CD14-positive monocyte (primary cell): ENCODE results near the gene SCAMP5. TPM values are rescaled to one million over a fixed set of nuclear protein-coding genes. Genes with fewer than 3 reads are reported as not detected.

Experiments
- DNase-seq, 3 donors: peaks; one replicate each; pipeline ENCODE4 v3.0.0-alpha.2; 2011 to 2022
- H2AFZ ChIP-seq: 2 replicates; pipeline ENCODE4 v1.6.0; 2012; ENCODE audit warnings: mild to moderate bottlenecking, low read depth, low read length, inconsistent platforms; ENCODE audit not compliant: insufficient read depth, poor library complexity, severe bottlenecking
- H3K27ac ChIP-seq, 2 donors: 1 replicate in 1 of 2; 2 replicates in 1 of 2; pipeline ENCODE4 v1.5.1; 2012 to 2013; ENCODE audit warnings: low read length in 2 of 2, control low read depth in 1 of 2, inconsistent platforms in 1 of 2, low read depth in 1 of 2, mild to moderate bottlenecking in 1 of 2
- H3K27me3 ChIP-seq, 2 donors: one replicate each; pipeline versions ENCODE4 v1.6.0 to v1.6.1; 2011 to 2013; ENCODE audit warnings: low read length in 2 of 2; ENCODE audit not compliant: control insufficient read depth in 2 of 2, insufficient read depth in 2 of 2
- H3K36me3 ChIP-seq, 2 donors: replicated peaks in 1 of 2; 1 replicate in 1 of 2; 2 replicates in 1 of 2; pipeline versions ENCODE4 v1.5.1 to v1.6.1; 2012 to 2013; ENCODE audit warnings: low read length in 2 of 2, control low read depth in 1 of 2, inconsistent platforms in 1 of 2, mild to moderate bottlenecking in 1 of 2; ENCODE audit not compliant: insufficient read depth in 2 of 2, control insufficient read depth in 1 of 2
- H3K4me1 ChIP-seq, 2 donors: 1 replicate in 1 of 2; 2 replicates in 1 of 2; pipeline versions ENCODE4 v1.5.1 to v1.6.1; 2012 to 2013; ENCODE audit warnings: low read length in 2 of 2, control low read depth in 1 of 2, inconsistent platforms in 1 of 2, mild to moderate bottlenecking in 1 of 2, moderate library complexity in 1 of 2; ENCODE audit not compliant: insufficient read depth in 2 of 2, control insufficient read depth in 1 of 2
- H3K4me2 ChIP-seq: replicated peaks from 2 replicates; pipeline ENCODE3; 2012; ENCODE audit warnings: low read length, moderate library complexity, mild to moderate bottlenecking; ENCODE audit not compliant: poor library complexity, severe bottlenecking; ENCODE audit errors: extremely low read depth
- H3K4me3 ChIP-seq, 3 experiments: fragments of 200-600 bp in 1 of 3; sonication (generic) in 1 of 3; replicated peaks in 1 of 3; 1 replicate in 2 of 3; 2 replicates in 1 of 3; pipeline ENCODE4 v1.5.1; 2011 to 2013; ENCODE audit warnings: low read length in 3 of 3, mild to moderate bottlenecking in 3 of 3, control low read depth in 2 of 3, low read depth in 2 of 3, inconsistent platforms in 1 of 3, moderate library complexity in 1 of 3
- H3K79me2 ChIP-seq: 2 replicates; pipeline ENCODE4 v1.6.0; 2012; ENCODE audit warnings: mild to moderate bottlenecking, control low read depth, inconsistent platforms, low read length, moderate library complexity; ENCODE audit not compliant: insufficient read depth
- H3K9ac ChIP-seq: 2 replicates; pipeline ENCODE4 v1.6.0; 2017; ENCODE audit warnings: low read length, mild to moderate bottlenecking; ENCODE audit not compliant: insufficient read depth, poor library complexity, severe bottlenecking
- H3K9me3 ChIP-seq, 2 donors: replicated peaks in 1 of 2; 1 replicate in 1 of 2; 2 replicates in 1 of 2; pipeline versions ENCODE4 v1.5.1 to v1.6.1; 2012 to 2013; ENCODE audit warnings: low read length in 2 of 2, control low read depth in 1 of 2; ENCODE audit not compliant: control insufficient read depth in 1 of 2, insufficient read depth in 1 of 2
- H4K20me1 ChIP-seq: 2 replicates; pipeline ENCODE4 v1.6.0; 2012; ENCODE audit warnings: mild to moderate bottlenecking, low read length, control low read depth, moderate library complexity; ENCODE audit not compliant: insufficient read depth
- H3K27ac Mint-ChIP-seq, 7 donors: one replicate each; pipeline ENCODE4 v1.8.0; 2020; ENCODE audit warnings: mild to moderate bottlenecking in 7 of 7, mixed read lengths in 7 of 7, moderate library complexity in 6 of 7, inconsistent platforms in 2 of 7
- H3K27me3 Mint-ChIP-seq, 3 donors: one replicate each; pipeline ENCODE4 v1.8.0; 2021 to 2022; ENCODE audit warnings: low read depth in 3 of 3, mild to moderate bottlenecking in 3 of 3, mixed read lengths in 3 of 3, moderate library complexity in 3 of 3, inconsistent platforms in 1 of 3
- H3K36me3 Mint-ChIP-seq, 2 donors: one replicate each; pipeline ENCODE4 v1.8.0; 2020; ENCODE audit warnings: mixed read lengths in 2 of 2, inconsistent platforms in 1 of 2, mild to moderate bottlenecking in 1 of 2
- H3K4me1 Mint-ChIP-seq: one replicate; pipeline ENCODE4 v1.8.0; 2020; ENCODE audit warnings: mild to moderate bottlenecking, mixed read lengths
- H3K4me3 Mint-ChIP-seq, 2 donors: one replicate each; pipeline ENCODE4 v1.8.0; 2020; ENCODE audit warnings: mild to moderate bottlenecking in 2 of 2, mixed read lengths in 2 of 2, moderate library complexity in 1 of 2
- H3K9me3 Mint-ChIP-seq, 7 donors: one replicate each; pipeline ENCODE4 v1.8.0; 2020 to 2022; ENCODE audit warnings: mixed read lengths in 7 of 7, mild to moderate bottlenecking in 6 of 7, moderate library complexity in 6 of 7, inconsistent platforms in 2 of 7
- CTCF ChIP-seq: fragments of 200-600 bp; IDR thresholded peaks from one replicate; pipeline ENCODE4 v1.8.0; 2022; ENCODE audit warnings: antibody characterized with exemption, mild to moderate bottlenecking
- WGBS: methylation state at CpG from one replicate; pipeline ENCODE4 v1.1.5; 2013; ENCODE audit warnings: missing lambda C conversion rate; ENCODE audit not compliant: insufficient coverage; 5-methylcytosine and 5-hydroxymethylcytosine counted together
- intact Hi-C, 2 donors: fragments of 100-400 bp; cut with micrococcal nuclease; formaldehyde crosslinking; loops; one replicate each; pipeline versions ENCODE4 v1.15.0 to v1.15.1; 2023
- polyA plus RNA-seq, 3 donors: library from polyadenylated mRNA; depleted of rRNA in 1 of 3; unstranded in 2 of 3; stranded (reverse) in 1 of 3; fragments of 300-500 nt in 2 of 3; fragments of >200 nt in 1 of 3; fragmentation: Illumina TruSeq in 2 of 3; gene quantifications; 1 replicate in 2 of 3; 2 replicates in 1 of 3; pipeline ENCODE4 v1.2.3, GENCODE V29; 2012 to 2021

The SCAMP5 gene
- polyA plus RNA-seq, 3 donors: 0.08 to 0.32 TPM; not detected in 1

- H3K27me3 Mint-ChIP-seq: peaks cover 0 to 1% (median 0%) of the 10 kb centered on the region in 3 donors
- H3K9me3 Mint-ChIP-seq: no peaks in the 10 kb centered on the region
- H3K27ac Mint-ChIP-seq: peak overlapping the region; percentile 83 to 92 (median 89)
- H3K36me3 Mint-ChIP-seq: peaks cover 23 to 40% of the 10 kb centered on the region in 2 donors
- Histone ChIP-seq H3K9me3 (no peaks in the 10 kb centered on the region), H3K4me1 (peaks cover 70 to 71% of the 10 kb centered on the region in 2 donors), H3K36me3 (peaks cover 0 to 4% of the 10 kb centered on the region in 2 donors), H3K79me2 (peaks cover 39% of the 10 kb centered on the region), H3K27ac (peak overlapping the region in 1 of 2 donors; percentile 84), H3K4me3 (peak overlapping the region in 1 of 3 experiments; percentile 64), H3K9ac (peak overlapping the region; percentile 56), H3K4me2 (peak overlapping the region; percentile 82), H2AFZ (peak overlapping the region; percentile 72), H3K27me3 (no peaks in the 10 kb centered on the region), H4K20me1 (no peaks in the 10 kb centered on the region)
- peaks cover 66% of the 10 kb centered on the region for H3K4me1 Mint-ChIP-seq
- intact Hi-C loops: loop anchor here (1.0 to 2.0 kb wide), 3 partner anchors 14 to 175 kb away; no protein-coding TSS in a partner anchor
- DNase-seq: no peak
- H3K4me3 Mint-ChIP-seq: no peak overlapping the region
- TF ChIP-seq CTCF: no peak
- 55% methylated on average over 4 of the region's 4 CpGs for WGBS
These were observed 33.6 kb downstream of the SCAMP5 start for GRCh38 chr15:75028991-75029377.

- H3K4me2 ChIP-seq: peak overlapping the region; percentile 82
- peak overlapping the region; percentile 72 for H2AFZ ChIP-seq
- peaks cover 23 to 41% of the 10 kb centered on the region in 2 donors for H3K36me3 Mint-ChIP-seq
- H4K20me1 ChIP-seq: no peaks in the 10 kb centered on the region
- no peaks in the 10 kb centered on the region for H3K9me3 Mint-ChIP-seq
- H3K36me3 ChIP-seq: peaks cover 0 to 4% of the 10 kb centered on the region in 2 donors
- H3K27me3 Mint-ChIP-seq: peaks cover 0 to 1% (median 0%) of the 10 kb centered on the region in 3 donors
- H3K4me1 ChIP-seq: peaks cover 70 to 71% of the 10 kb centered on the region in 2 donors
- WGBS: no CpG with 5 or more reads among the region's 12 CpGs
- TF ChIP-seq CTCF: peak; percentile 81
- H3K4me3 Mint-ChIP-seq: peak overlapping the region; percentile 65 to 84
- H3K4me1 Mint-ChIP-seq: peaks cover 66% of the 10 kb centered on the region
- H3K9ac ChIP-seq: peak overlapping the region; percentile 56
- peaks cover 36% of the 10 kb centered on the region for H3K79me2 ChIP-seq
- no peaks in the 10 kb centered on the region for H3K27me3 ChIP-seq
- H3K9me3 ChIP-seq: no peaks in the 10 kb centered on the region
- H3K4me3 ChIP-seq: peak overlapping the region in 2 of 3 experiments; percentile 12 to 64
- H3K27ac ChIP-seq: peak overlapping the region; percentile 82 to 84
- intact Hi-C loops: loop anchor here (1.0 to 5.0 kb wide), 4 partner anchors 13 to 175 kb away; no protein-coding TSS in a partner anchor
- H3K27ac Mint-ChIP-seq: peak overlapping the region; percentile 83 to 92 (median 89)
- peak; percentile 90 to 94 (median 94) for DNase-seq
These were observed 34.1 kb downstream of the SCAMP5 start for GRCh38 chr15:75029378-75030022.
